ENCODE data around the gene EYS. TPM values are rescaled to one million over a fixed set of nuclear protein-coding genes. Genes with fewer than 3 reads are reported as not detected.

The EYS gene
- total and polyA plus RNA-seq, 9 of the 15 experiments (the other 6 are each of a cell fraction or from before 2014, with no cell fraction given) = 0.03 to 0.36 (median 0.10) TPM; not detected in 2

GRCh38 chr6:63672582-63673129, 2034.4 kb downstream of the EYS start:
- DNase-seq (ENCODE audit: extremely low read depth in 1 of 4, low spot score in 3 of 4) = no peak
- Histone ChIP-seq H3K79me2 (ENCODE audit: control insufficient read depth, insufficient read depth, low read length) (peaks cover 92% of the 10 kb centered on the region), H3K36me3 (ENCODE audit: control insufficient read depth, insufficient read depth, low read length) (peaks cover 7% of the 10 kb centered on the region; the same call in 1 of the 3 replicates), H3K9me3 (replicated peaks; ENCODE audit: control insufficient read depth, insufficient read depth, low read depth, low read length) (no peaks in the 10 kb centered on the region), H3K4me3 (no peak overlapping the region), H3K9me1 (ENCODE audit: control insufficient read depth, insufficient read depth, low read length) (no peaks in the 10 kb centered on the region), H4K20me1 (replicated peaks; ENCODE audit: control insufficient read depth, insufficient read depth, low read length) (peaks cover 7% of the 10 kb centered on the region; the same call in 1 of the 2 replicates), H3K27ac (ENCODE audit: extremely low read depth, low read depth, low read length) (no peak overlapping the region), H3K4me2 (ENCODE audit: insufficient read depth, low read length) (no peak overlapping the region), H3K9ac (ENCODE audit: insufficient read depth in 1 of 2, low read depth in 2 of 2, low read length in 2 of 2) (no peak overlapping the region), H2AFZ (ENCODE audit: low read depth, low read length) (no peak overlapping the region), H3K27me3 (ENCODE audit: control insufficient read depth in 2 of 2, insufficient read depth in 2 of 2, low read length in 2 of 2) (no peaks in the 10 kb centered on the region), H3K4me1 (replicated peaks in 1 of 2; ENCODE audit: control insufficient read depth in 2 of 2, insufficient read depth in 2 of 2, low read length in 2 of 2) (peaks cover 0 to 5% of the 10 kb centered on the region in 2 experiments; a peak in 2 of 5 replicates)
- ATAC-seq = no peak; the same call in 2 of the 3 replicates
- in situ Hi-C loops (cut with MboI) = no loop called here
- TF ChIP-seq TAF7 (tag; IDR thresholded peaks at IDR 0.05) = no peak
- TF ChIP-seq, protein P1, sequence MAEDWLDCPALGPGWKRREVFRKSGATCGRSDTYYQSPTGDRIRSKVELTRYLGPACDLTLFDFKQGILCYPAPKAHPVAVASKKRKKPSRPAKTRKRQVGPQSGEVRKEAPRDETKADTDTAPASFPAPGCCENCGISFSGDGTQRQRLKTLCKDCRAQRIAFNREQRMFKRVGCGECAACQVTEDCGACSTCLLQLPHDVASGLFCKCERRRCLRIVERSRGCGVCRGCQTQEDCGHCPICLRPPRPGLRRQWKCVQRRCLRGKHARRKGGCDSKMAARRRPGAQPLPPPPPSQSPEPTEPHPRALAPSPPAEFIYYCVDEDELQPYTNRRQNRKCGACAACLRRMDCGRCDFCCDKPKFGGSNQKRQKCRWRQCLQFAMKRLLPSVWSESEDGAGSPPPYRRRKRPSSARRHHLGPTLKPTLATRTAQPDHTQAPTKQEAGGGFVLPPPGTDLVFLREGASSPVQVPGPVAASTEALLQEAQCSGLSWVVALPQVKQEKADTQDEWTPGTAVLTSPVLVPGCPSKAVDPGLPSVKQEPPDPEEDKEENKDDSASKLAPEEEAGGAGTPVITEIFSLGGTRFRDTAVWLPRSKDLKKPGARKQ (CRISPR knock-in tag; IDR thresholded peaks at IDR 0.05) = no peak
- TF ChIP-seq EZH2 (IDR thresholded peaks at IDR 0.05; ENCODE audit: borderline replicate concordance, low read depth, low read length) = no peak
- no peak for TF ChIP-seq SMARCB1 (IDR thresholded peaks at IDR 0.05; ENCODE audit: insufficient read length, low read depth)
- TF ChIP-seq EP400 (IDR thresholded peaks at IDR 0.05) = no peak
- intact Hi-C loops (cut with micrococcal nuclease) = no loop called here
- WGBS (ENCODE audit: insufficient coverage, low coverage, missing lambda C conversion rate) = 86% methylated on average over 3 of the region's 3 CpGs
- BruUV-seq (replicated peaks) = no TSS peak
- CTCF ChIA-PET (ENCODE audit: low intra/inter-chr PET ratio) = no interaction called here
- no peak for FAIRE-seq
- POLR2A ChIA-PET = interaction anchor here (0.6 to 2.0 kb wide), 4 partner anchors 10 to 687 kb away, joined by 3 to 6 read pairs (median 4); partner anchors contain the start of gene PHF3
